Gastrocnemius medialis (tissue), 4 donors: Measurements from ENCODE around the gene SLC2A5.

Experiments
- CTCF ChIP-seq, 5 experiments: fragments of 450-650 bp in 3 of 5; fragments of 200-600 bp in 2 of 5; sonication (generic) in 2 of 5; IDR thresholded peaks in 4 of 5; conservative IDR thresholded peaks in 1 of 5; 1 replicate in 4 of 5; 2 replicates in 1 of 5; pipeline ENCODE4 v1.5.1; 2016 to 2019; ENCODE audit warnings: antibody characterized with exemption in 5 of 5, mild to moderate bottlenecking in 3 of 5, moderate library complexity in 3 of 5
- POLR2A ChIP-seq, 2 donors: fragments of 450-650 bp; IDR thresholded peaks; one replicate each; pipeline ENCODE4 v1.6.1; 2017; ENCODE audit warnings: antibody characterized with exemption in 2 of 2, mild to moderate bottlenecking in 2 of 2, moderate library complexity in 2 of 2

- TF ChIP-seq POLR2A (IDR thresholded peaks at IDR 0.05) (no peak), CTCF (IDR thresholded peaks at IDR 0.05 in 4 of 5, conservative IDR thresholded peaks at IDR 0.05 in 1 of 5) (no peak)
Observed at GRCh38 chr1:9008236-9008635, 61.2 kb downstream of the SLC2A5 start.
